GM12878 (cell line): Measurements from ENCODE around the gene MTRR. TPM values are rescaled to one million over a fixed set of nuclear protein-coding genes. Genes with fewer than 3 reads are reported as not detected.

ENCODE experiments used
- ATAC-seq: fragments of 200-7000 bp; cut with Tn5 transposase; 3 replicates; pipeline ENCODE4 v1.9.1; 2020; ENCODE audit warnings: mild to moderate bottlenecking, moderate library complexity
- BruUV-seq: library from RNA; stranded (reverse); fragments of 400-500 nt; replicated peaks from 2 replicates; lab custom pipeline; 2021; lab: Mats Ljungman, UMichigan
- CTCF ChIA-PET: fragments of 300-600 bp; sonication (Branson Sonifier 250); formaldehyde crosslinking; extraction: SDS; loops from one replicate; lab custom pipeline; 2021; ENCODE audit warnings: inconsistent platforms; lab: Yijun Ruan, JAX
- POLR2A ChIA-PET: fragments of 350-600 bp; formaldehyde crosslinking; extraction: SDS; loops from one replicate; lab custom pipeline; 2021; ENCODE audit warnings: inconsistent platforms; lab: Charles Lee
- RAD21 ChIA-PET: fragments of 300-600 bp; sonication (Branson Sonifier 250); formaldehyde crosslinking; loops from one replicate; lab custom pipeline; 2023; ENCODE audit warnings: antibody characterized with exemption; ENCODE audit not compliant: unreplicated experiment; lab: Charles Lee
- SMC1A ChIA-PET: fragments of 300-600 bp; sonication (Branson Sonifier 250); formaldehyde crosslinking; loops from one replicate; lab custom pipeline; 2023; ENCODE audit not compliant: unreplicated experiment, uncharacterized antibody; lab: Charles Lee
- DNase-seq: peaks from one replicate; pipeline ENCODE4 v3.0.0-alpha.2; 2011; ENCODE audit warnings: low read depth, low spot score
- FAIRE-seq: peaks from 3 replicates; lab custom pipeline; 2011; peaks lifted over from hg19 to GRCh38; lab: Jason Lieb, UNC
- H2AFZ ChIP-seq: 2 replicates; pipeline ENCODE4 v1.6.0; 2011; ENCODE audit warnings: low read depth, low read length, control low read depth; ENCODE audit not compliant: control insufficient read depth
- H3K27ac ChIP-seq: 2 replicates; pipeline ENCODE4 v1.5.1; 2011; ENCODE audit warnings: control low read depth; ENCODE audit not compliant: control insufficient read depth, insufficient read depth
- H3K27me3 ChIP-seq, 2 experiments: replicated peaks in 1 of 2; 2 replicates each; pipeline versions ENCODE4 v1.6.0 to v1.6.1; 2011; ENCODE audit warnings: low read length in 1 of 2; ENCODE audit not compliant: control insufficient read depth in 2 of 2, insufficient read depth in 2 of 2
- H3K36me3 ChIP-seq, 2 experiments: 2 replicates each; pipeline ENCODE4 v1.5.1; 2011; ENCODE audit warnings: low read length in 1 of 2; ENCODE audit not compliant: control insufficient read depth in 2 of 2, insufficient read depth in 2 of 2
- H3K4me1 ChIP-seq: 2 replicates; pipeline ENCODE4 v1.6.1; 2011; ENCODE audit warnings: mild to moderate bottlenecking, low read length, moderate library complexity, mixed read lengths; ENCODE audit not compliant: control insufficient read depth, insufficient read depth
- H3K4me2 ChIP-seq: 2 replicates; pipeline ENCODE4 v1.6.0; 2011; ENCODE audit warnings: control low read depth; ENCODE audit not compliant: control insufficient read depth, insufficient read depth
- H3K4me3 ChIP-seq: fragments of 200-600 bp; sonication (generic); 2 replicates; pipeline ENCODE4 v1.5.1; 2016
- H3K79me2 ChIP-seq: 2 replicates; pipeline ENCODE4 v1.6.0; 2011; ENCODE audit warnings: low read length; ENCODE audit not compliant: control insufficient read depth, insufficient read depth
- H3K9ac ChIP-seq: 2 replicates; pipeline ENCODE4 v1.8.0; 2011; ENCODE audit warnings: low read length, control low read depth, mixed read lengths; ENCODE audit not compliant: control insufficient read depth, insufficient read depth
- H3K9me3 ChIP-seq: replicated peaks from 3 replicates; pipeline ENCODE4 v1.5.1; 2011; ENCODE audit warnings: mild to moderate bottlenecking, low read length; ENCODE audit not compliant: control insufficient read depth, insufficient read depth
- H4K20me1 ChIP-seq: 2 replicates; pipeline ENCODE4 v1.6.0; 2011; ENCODE audit not compliant: control insufficient read depth, insufficient read depth
- EED ChIP-seq: sonication (generic); IDR thresholded peaks from 2 replicates; pipeline ENCODE4 v1.6.1; 2016; ENCODE audit warnings: antibody characterized with exemption, low read depth
- POLR2AphosphoS2 ChIP-seq: IDR thresholded peaks from 2 replicates; pipeline ENCODE4 v1.6.1; 2011; ENCODE audit warnings: low read depth, mild to moderate bottlenecking, low read length, improper control_type of control experiment, moderate library complexity
- SPI1 ChIP-seq: IDR thresholded peaks from 2 replicates; pipeline ENCODE4 v1.6.1; 2011; ENCODE audit warnings: low read depth, mild to moderate bottlenecking, low read length, moderate library complexity, borderline replicate concordance; ENCODE audit not compliant: insufficient read depth
- TBL1XR1 ChIP-seq: IDR thresholded peaks from 2 replicates; pipeline ENCODE4 v1.6.1; 2012; ENCODE audit warnings: low read depth, low read length, improper control_type of control experiment
- WGBS: methylation state at CpG from one replicate; pipeline ENCODE4 v1.1.6; 2016; ENCODE audit warnings: low lambda C conversion rate; ENCODE audit not compliant: insufficient replicate concordance, insufficient coverage; ENCODE audit errors: missing lambda C conversion rate; 5-methylcytosine and 5-hydroxymethylcytosine counted together
- in situ Hi-C: fragments of 300-500 bp; cut with MboI; formaldehyde crosslinking; loops from 9 replicates; pipeline ENCODE4 v1.14.3; 2018; ENCODE audit warnings: mixed read lengths
- intact Hi-C: fragments of 100-400 bp; cut with micrococcal nuclease; formaldehyde crosslinking; loops from one replicate; pipeline ENCODE4 v1.14.2; 2022; ENCODE audit not compliant: unreplicated experiment
- polyA plus RNA-seq, 11 experiments: library from polyadenylated mRNA; depleted of rRNA in 4 of 11; unstranded in 6 of 11; stranded (reverse) in 5 of 11; fragments of >200 nt; fragmentation: Nextera tagmentation in 4 of 11; fragmentation: Illumina TruSeq in 1 of 11; extraction: Ambion mirVana in 4 of 11; extraction: Trizol in 1 of 11; gene quantifications; 1 replicate in 1 of 11; 2 replicates in 10 of 11; pipeline versions ENCODE4 v1.2.1 to v1.2.3, GENCODE V29; 2011 to 2016; ENCODE audit warnings: inconsistent platforms in 2 of 11, missing spikeins in 2 of 11, low read depth in 1 of 11
- total RNA-seq, 4 experiments: library from RNA; depleted of rRNA in 3 of 4; stranded (reverse); fragments of >200 nt in 3 of 4; fragmentation: Illumina TruSeq in 1 of 4; extraction: Trizol in 1 of 4; gene quantifications; 2 replicates each; pipeline versions ENCODE4 v1.2.1 to v1.2.3, GENCODE V29; 2013 to 2021
- TF ChIP-seq, protein P1 (sequence below): fragments of 450-650 bp; IDR thresholded peaks from 2 replicates; pipeline ENCODE4 v1.6.1; 2017; ENCODE audit warnings: mild to moderate bottlenecking, low read depth, inconsistent platforms; ENCODE audit not compliant: poor library complexity, severe bottlenecking
- TF ChIP-seq, protein P2 (sequence below): IDR thresholded peaks from 2 replicates; pipeline ENCODE4 v1.6.1; 2011; ENCODE audit warnings: borderline replicate concordance, low read depth, mild to moderate bottlenecking, moderate library complexity, mixed read lengths, low read length; ENCODE audit not compliant: insufficient read depth; ENCODE audit errors: extremely low read length

Gene MTRR
- total and polyA plus RNA-seq, 10 of the 15 experiments (the other 5 are each of a cell fraction or from before 2014, with no cell fraction given), result 13.8 to 76.9 (median 38.0) TPM

DNA sequence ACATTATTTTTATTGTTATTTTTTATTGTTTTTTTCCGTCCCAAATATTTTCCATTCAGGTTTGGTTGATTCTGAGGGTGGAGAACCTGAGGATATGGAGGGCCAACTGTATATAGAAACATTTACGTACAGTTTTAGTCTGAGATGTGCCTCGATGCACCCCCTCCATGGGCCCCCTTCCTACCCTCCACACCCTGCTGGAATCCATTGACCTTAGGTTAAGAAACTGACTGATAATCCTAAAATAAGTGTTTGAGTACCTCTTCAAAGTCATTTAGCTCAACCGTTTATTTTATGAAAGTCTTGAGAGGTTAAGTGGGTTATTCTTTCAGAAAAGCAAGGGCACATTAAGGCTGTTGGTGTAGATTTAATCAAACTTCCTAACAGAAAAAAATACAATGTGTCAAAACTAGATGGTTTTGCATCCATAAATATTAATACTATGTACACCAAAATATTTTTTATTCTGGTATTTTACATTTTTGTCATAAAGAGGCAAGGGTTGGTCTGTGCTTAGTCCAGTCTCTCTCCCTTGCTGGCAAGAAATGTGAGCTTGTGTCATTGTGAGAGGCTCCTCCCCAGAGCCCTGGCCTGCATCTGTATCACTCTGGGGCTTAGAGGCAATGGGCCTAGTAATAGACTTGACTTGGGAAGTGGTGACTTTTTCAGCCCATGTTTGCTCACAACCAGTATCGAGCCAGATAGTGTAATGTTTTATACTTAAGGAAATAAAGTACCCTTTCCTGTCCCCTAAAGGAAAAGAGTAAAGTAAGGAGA, 15.7 kb downstream of the MTRR start:
- ATAC-seq (no peak), DNase-seq (no peak), FAIRE-seq (no peak)
- TF ChIP-seq EED, result no peak
- no peak for TF ChIP-seq TBL1XR1
- TF ChIP-seq, protein P1, sequence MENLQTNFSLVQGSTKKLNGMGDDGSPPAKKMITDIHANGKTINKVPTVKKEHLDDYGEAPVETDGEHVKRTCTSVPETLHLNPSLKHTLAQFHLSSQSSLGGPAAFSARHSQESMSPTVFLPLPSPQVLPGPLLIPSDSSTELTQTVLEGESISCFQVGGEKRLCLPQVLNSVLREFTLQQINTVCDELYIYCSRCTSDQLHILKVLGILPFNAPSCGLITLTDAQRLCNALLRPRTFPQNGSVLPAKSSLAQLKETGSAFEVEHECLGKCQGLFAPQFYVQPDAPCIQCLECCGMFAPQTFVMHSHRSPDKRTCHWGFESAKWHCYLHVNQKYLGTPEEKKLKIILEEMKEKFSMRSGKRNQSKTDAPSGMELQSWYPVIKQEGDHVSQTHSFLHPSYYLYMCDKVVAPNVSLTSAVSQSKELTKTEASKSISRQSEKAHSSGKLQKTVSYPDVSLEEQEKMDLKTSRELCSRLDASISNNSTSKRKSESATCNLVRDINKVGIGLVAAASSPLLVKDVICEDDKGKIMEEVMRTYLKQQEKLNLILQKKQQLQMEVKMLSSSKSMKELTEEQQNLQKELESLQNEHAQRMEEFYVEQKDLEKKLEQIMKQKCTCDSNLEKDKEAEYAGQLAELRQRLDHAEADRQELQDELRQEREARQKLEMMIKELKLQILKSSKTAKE, result no peak
- TF ChIP-seq SPI1, result no peak
- TF ChIP-seq, protein P2, sequence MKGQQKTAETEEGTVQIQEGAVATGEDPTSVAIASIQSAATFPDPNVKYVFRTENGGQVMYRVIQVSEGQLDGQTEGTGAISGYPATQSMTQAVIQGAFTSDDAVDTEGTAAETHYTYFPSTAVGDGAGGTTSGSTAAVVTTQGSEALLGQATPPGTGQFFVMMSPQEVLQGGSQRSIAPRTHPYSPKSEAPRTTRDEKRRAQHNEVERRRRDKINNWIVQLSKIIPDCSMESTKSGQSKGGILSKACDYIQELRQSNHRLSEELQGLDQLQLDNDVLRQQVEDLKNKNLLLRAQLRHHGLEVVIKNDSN, result no peak
- TF ChIP-seq POLR2AphosphoS2, result no peak
- Histone ChIP-seq H3K27me3 (no peaks in the 10 kb centered on the region), H3K36me3 (peaks cover 18 to 33% of the 10 kb centered on the region in 2 experiments), H3K27ac (no peak overlapping the region), H3K4me1 (no peaks in the 10 kb centered on the region), H4K20me1 (0 out of 2 replicates have a peak, but pooled peaks cover under 1% of the 10 kb centered on the region), H3K9me3 (no peaks in the 10 kb centered on the region), H3K4me2 (no peak overlapping the region), H3K79me2 (peaks cover 1% of the 10 kb centered on the region), H2AFZ (no peak overlapping the region), H3K9ac (no peak overlapping the region), H3K4me3 (no peak overlapping the region)
- intact Hi-C loops, result no loop called here
- SMC1A ChIA-PET, result interaction anchor here (0.6 to 0.7 kb wide), 2 partner anchors 13 to 14 kb away, joined by 3 read pairs; no protein-coding TSS in a partner anchor
- CTCF ChIA-PET, result interaction anchor here (0.6 to 6.8 kb wide), 3 partner anchors 12 to 1271 kb away, joined by 3 to 92 read pairs (median 3); partner anchors contain the start of genes FASTKD3 and MTRR
- RAD21 ChIA-PET, result no interaction called here
- in situ Hi-C loops, result no loop called here
- POLR2A ChIA-PET, result interaction anchor here (1.3 kb wide), 1 partner anchor 16 kb away, joined by 3 read pairs; the partner anchor contains the start of genes FASTKD3 and MTRR
- over 99% methylated on average over 5 of the region's 5 CpGs for WGBS
- no TSS peak for BruUV-seq
